HL-60 (cell line): ENCODE measurements around the gene TAB3.

Source experiments
- DNase-seq, 2 experiments: peaks; one replicate each; pipeline ENCODE4 v3.0.0-alpha.2; 2010 to 2020; ENCODE audit warnings: low read depth in 1 of 2, low spot score in 1 of 2
- H3K27ac ChIP-seq: fragments of 250-450 bp; sonication (Bioruptor Pico); replicated peaks from 2 replicates; pipeline ENCODE4 v1.5.1; 2020; ENCODE audit warnings: mild to moderate bottlenecking, moderate library complexity
- H3K27me3 ChIP-seq: fragments of 250-450 bp; sonication (Bioruptor Pico); 2 replicates; pipeline ENCODE4 v1.5.1; 2021; ENCODE audit warnings: mild to moderate bottlenecking, moderate library complexity; ENCODE audit not compliant: insufficient read depth, poor library complexity, severe bottlenecking
- H3K4me3 ChIP-seq: replicated peaks from 2 replicates; pipeline ENCODE4 v1.5.1; 2011; ENCODE audit warnings: mild to moderate bottlenecking, control low read depth, low read length; ENCODE audit not compliant: insufficient read depth
- CTCF ChIP-seq: IDR thresholded peaks from one replicate; pipeline ENCODE4 v1.5.1; 2011; ENCODE audit warnings: low read length, control low read depth, inconsistent platforms; ENCODE audit not compliant: insufficient read depth
- GABPA ChIP-seq: IDR thresholded peaks from 2 replicates; pipeline ENCODE4 v1.6.1; 2012; ENCODE audit warnings: low read depth
- POLR2AphosphoS5 ChIP-seq: IDR thresholded peaks from 2 replicates; pipeline ENCODE4 v1.6.1; 2012; ENCODE audit warnings: low read depth
- SPI1 ChIP-seq: IDR thresholded peaks from 2 replicates; pipeline ENCODE4 v1.6.1; 2012; ENCODE audit warnings: low read depth, mild to moderate bottlenecking, borderline replicate concordance
- TF ChIP-seq, protein P1 (sequence below): IDR thresholded peaks from 2 replicates; pipeline ENCODE4 v1.6.1; 2012; ENCODE audit warnings: low read depth; ENCODE audit not compliant: insufficient replicate concordance

The TAB3 gene

GRCh38 chrX:30880058-30880457 is 9.0 kb downstream of the TAB3 start:
- no peak for TF ChIP-seq SPI1
- no peak for TF ChIP-seq GABPA
- no peak for TF ChIP-seq CTCF
- TF ChIP-seq, protein P1, sequence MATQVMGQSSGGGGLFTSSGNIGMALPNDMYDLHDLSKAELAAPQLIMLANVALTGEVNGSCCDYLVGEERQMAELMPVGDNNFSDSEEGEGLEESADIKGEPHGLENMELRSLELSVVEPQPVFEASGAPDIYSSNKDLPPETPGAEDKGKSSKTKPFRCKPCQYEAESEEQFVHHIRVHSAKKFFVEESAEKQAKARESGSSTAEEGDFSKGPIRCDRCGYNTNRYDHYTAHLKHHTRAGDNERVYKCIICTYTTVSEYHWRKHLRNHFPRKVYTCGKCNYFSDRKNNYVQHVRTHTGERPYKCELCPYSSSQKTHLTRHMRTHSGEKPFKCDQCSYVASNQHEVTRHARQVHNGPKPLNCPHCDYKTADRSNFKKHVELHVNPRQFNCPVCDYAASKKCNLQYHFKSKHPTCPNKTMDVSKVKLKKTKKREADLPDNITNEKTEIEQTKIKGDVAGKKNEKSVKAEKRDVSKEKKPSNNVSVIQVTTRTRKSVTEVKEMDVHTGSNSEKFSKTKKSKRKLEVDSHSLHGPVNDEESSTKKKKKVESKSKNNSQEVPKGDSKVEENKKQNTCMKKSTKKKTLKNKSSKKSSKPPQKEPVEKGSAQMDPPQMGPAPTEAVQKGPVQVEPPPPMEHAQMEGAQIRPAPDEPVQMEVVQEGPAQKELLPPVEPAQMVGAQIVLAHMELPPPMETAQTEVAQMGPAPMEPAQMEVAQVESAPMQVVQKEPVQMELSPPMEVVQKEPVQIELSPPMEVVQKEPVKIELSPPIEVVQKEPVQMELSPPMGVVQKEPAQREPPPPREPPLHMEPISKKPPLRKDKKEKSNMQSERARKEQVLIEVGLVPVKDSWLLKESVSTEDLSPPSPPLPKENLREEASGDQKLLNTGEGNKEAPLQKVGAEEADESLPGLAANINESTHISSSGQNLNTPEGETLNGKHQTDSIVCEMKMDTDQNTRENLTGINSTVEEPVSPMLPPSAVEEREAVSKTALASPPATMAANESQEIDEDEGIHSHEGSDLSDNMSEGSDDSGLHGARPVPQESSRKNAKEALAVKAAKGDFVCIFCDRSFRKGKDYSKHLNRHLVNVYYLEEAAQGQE = no peak
- TF ChIP-seq POLR2AphosphoS5 = no peak
- Histone ChIP-seq H3K4me3 (no peak overlapping the region), H3K27me3 (no peaks in the 10 kb centered on the region), H3K27ac (no peak overlapping the region)
- DNase-seq = no peak

DNA sequence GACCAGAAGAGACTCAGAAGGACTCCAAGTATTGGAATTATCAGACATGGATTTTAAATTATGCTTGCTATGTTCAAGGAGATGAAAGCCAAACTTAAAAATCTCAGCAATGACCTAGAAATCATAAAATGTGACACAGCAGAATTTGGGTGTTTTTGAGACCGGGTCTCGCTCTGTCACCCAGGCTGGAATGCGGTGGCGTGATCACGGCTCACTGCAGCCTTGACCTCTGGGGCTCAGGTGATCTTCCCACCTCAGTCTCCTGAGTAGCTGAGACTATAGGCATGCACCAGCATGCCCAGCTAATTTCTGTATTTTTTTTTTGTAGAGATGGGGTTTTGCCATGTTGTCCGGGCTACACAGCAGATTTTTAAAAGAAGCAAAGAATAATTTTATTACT is 12.7 kb downstream of the TAB3 start:
- H3K27me3 ChIP-seq = no peaks in the 10 kb centered on the region
- TF ChIP-seq POLR2AphosphoS5 (no peak), SPI1 (no peak), GABPA (no peak), CTCF (no peak)
- TF ChIP-seq, protein P1 = no peak
- H3K27ac ChIP-seq = no peak overlapping the region
- H3K4me3 ChIP-seq = no peak overlapping the region
- DNase-seq = no peak

DNA sequence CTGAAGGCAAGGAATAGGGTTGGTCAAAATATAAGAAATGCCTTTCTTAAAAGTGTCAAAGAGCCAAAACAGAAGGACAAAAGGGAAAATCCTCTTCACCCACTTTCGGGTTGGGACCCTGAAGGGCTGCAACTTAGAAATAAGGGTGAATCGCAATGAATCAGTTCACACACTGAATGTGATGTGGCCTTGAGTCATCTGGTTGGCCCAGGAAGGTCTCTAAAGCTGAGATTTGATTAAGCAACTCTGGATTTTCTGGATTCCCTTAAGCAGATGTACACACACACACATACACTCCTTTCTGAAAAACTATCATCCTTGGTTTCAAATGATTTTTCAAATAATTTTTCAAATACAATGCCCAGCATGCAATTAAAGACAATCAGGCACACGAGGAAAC is 13.1 kb downstream of the TAB3 start:
- TF ChIP-seq POLR2AphosphoS5 (no peak), CTCF (no peak), SPI1 (no peak), GABPA (no peak)
- TF ChIP-seq, protein P1 = no peak
- Histone ChIP-seq H3K27me3 (no peaks in the 10 kb centered on the region), H3K4me3 (no peak overlapping the region), H3K27ac (no peak overlapping the region)
- DNase-seq = no peak
